ENCODE data around the gene CELF1.
"Not testable (repeated sequence)": the region's sequence is repeated elsewhere in the genome, so short reads cannot be mapped to it uniquely, and the experiment has no call there.

CELF1 gene

DNA sequence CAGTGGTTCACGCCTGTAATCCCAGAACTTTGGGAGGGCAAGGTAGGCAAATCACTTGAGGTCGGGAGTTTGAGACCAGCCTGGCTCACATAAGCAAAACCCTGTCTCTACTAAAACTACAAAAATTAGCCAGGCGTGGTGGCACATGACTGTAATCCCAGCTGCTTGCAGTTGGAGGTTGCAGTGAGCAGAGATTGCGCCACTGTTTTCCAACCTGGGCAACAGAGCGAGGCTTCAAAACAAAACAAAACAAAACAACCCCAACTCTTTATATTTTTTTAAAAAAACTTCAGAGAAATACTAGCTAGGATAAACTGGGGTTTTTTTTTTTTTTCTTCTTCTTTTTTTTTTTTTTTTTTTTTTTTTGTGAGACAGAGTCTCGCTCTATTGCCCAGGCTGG, 72.2 kb downstream of the CELF1 start:
- no peak for FAIRE-seq

GRCh38 chr11:47478651-47479329, 74.1 kb downstream of the CELF1 start:
- no peak for FAIRE-seq

- no peak for FAIRE-seq
Measured at GRCh38 chr11:47477753-47478152, 75.2 kb downstream of the CELF1 start.

DNA sequence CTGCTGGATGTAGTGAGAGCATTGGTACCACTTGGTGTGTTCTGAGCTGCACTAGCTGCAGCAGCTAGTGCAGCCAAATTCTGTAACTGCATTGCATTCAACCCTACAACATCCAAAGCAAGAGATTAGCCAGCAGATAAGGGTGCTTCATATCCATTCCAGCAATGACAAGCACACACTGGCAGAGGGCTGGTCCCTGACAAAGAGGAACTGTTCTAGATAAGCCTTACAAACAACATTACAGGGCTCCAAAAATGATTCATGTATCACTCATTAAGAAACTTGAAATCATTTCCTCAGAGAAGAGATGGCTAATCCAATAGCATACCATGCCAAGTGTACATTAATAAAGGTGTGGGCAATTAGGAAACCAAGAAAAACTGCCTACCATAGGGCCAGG, 75.6 kb downstream of the CELF1 start:
- no peak for FAIRE-seq

DNA sequence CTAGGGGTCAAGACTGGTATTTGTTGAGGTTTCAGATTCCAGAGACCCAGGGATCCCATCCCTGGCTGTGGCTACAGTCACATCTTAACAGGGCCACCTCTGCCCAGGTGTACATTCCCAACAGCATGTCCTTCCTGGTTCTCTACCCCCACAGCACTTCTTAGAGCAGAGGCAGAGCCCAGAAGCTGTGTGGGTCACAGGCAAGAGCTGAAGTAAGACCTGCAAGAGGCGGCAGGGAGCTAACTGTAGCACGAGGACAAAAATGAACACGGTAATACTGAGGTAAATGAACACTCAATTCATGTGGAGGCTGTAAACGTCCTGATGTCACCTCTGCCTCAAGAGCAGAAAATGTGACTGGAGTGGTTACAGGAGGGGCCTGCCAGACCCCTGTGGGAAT, 82.3 kb downstream of the CELF1 start:
- FAIRE-seq, result no peak

DNA sequence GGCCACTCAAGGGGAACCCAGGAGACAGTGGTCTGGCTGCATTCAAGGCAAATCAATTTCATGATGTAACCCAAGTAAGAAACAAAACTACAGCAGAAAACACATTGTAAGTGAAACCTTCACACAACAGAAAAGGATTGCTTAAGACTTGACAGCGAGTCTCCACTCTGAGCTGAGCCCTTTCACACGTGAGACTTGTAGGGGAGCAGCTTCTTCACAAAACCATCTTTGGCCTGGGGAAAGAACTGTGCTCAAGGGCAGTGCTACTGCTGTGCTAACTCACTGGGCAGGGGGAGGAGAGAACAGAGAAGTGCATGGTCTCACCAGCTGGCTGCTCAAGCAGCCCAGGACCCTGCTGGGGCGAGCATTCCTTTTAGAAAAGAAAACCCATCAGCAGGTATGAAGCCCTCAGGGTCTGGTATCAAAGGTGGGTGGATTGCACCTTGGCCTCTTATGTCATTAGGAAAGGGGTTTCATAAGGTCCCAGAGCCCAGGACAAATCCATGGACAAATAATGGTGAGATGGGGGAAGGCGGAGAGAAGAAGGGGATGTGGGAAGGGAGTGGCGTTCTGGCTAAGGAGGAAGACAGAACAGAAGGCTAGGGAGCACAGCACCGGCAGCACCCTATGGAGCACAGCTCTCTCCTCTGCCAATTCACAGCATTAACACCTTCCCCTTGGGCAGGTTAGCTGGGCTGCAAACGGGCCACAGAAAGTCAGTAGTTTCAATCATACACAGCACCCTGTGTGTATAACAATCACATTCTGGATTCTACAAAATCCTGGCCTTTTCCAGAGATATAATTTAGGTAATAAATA, 83.4 kb downstream of the CELF1 start:
- no peak for FAIRE-seq

DNA sequence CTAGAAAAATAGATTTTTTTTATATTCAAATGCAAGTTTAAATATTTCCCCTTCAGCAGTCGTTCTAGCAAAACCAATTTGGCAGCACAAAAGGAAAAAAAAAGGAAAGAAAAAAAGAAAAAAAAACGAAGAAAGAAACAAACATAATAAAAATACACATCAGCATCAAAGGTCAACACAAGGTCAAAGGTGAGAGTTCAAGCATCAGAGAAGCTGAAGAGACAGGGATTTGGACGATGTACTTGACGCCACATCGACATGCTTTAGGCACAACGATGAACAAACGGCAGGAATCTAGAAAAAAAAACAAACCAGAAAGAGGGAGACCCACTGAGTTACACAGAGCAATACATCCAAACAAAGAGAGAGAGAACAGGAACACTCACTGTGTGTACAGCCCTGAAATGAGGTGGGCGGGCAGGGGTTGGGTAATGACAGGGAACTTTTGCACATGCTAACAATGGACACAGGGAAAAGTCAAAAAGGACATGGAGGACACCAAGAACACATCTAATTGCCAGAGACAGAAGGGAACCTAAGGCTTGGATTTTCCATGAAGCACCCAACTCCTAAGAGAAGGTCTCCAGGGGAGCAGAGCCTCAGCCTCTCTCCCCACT, 84.2 kb downstream of the CELF1 start:
- FAIRE-seq, result no peak

DNA sequence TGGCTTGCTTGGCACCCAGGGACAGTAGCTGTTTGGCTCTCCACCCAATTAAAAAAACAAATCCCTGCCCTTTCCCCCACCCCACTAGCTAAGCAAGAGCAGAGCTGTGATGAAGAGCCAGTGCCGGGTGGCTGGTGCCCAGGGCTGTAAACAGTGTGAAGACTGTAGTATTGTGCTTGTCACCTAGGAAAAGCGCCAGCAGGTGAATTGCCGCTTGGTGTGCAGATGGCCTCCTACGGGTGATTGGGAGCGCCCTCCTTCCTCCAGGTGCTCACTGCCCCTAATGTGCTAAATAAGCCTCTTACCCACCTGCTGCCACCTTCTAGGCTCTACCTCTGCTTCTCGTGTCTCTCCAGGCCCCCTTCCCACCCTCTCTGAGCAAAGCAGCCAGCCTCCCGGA, 85.6 kb downstream of the CELF1 start:
- no peak for FAIRE-seq

DNA sequence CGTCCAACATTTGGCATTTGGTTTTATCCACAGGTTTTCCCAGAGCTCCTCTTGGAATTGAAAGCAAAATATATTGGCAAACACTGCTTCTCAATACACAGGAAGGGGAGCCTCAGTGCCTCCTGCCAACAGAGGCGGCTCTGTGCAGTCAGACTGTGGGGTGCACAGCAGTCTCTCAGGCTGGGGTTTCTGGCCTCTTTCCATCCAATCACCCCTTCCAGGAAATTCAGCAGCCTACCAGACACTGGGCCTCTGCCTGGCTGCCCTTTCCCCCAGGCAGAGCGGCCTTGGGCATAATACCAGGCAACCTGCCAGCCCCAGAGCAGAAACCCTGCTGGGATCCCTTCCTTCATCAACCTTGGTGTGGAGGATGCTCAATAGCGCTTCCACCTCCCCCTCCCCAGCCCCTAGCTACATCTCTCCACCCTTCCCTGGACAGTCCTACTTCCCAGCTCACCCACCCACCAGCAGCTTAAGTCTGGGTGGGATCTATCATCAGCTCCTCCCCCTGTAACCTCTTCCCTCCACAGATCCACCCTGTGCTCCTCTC, 86.2 kb downstream of the CELF1 start:
- FAIRE-seq, result no peak

DNA sequence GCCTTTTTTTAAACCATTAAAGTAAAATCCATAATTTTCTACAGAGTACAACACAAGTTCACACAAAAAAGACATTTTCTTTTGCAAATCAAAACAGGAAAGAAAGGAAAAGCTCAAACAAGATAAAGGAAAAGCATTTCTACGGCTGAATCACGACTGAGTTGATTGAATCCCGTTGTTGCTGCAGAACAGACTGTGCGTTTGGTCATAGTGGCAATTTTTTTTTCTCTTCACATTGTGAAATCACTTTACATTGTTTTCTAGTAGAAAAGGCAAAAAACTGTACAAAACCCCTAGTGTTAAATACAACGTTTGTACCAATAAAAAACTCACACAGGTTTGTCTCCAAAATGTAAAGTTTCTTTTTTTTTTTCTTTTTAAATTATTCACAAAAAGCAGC, 86.7 kb downstream of the CELF1 start:
- no peak for FAIRE-seq

GRCh38 chr11:47464483-47464882, 88.4 kb downstream of the CELF1 start:
- no peak for FAIRE-seq

GRCh38 chr11:47461876-47462275, 91.1 kb downstream of the CELF1 start:
- no peak for FAIRE-seq

GRCh38 chr11:47460571-47461235, 92.2 kb downstream of the CELF1 start:
- FAIRE-seq, result no peak

- not testable (repeated sequence) for FAIRE-seq
Measured at GRCh38 chr11:47454258-47454671, 98.7 kb downstream of the CELF1 start.

GRCh38 chr11:47453365-47453764, 99.6 kb downstream of the CELF1 start:
- FAIRE-seq, result no peak

DNA sequence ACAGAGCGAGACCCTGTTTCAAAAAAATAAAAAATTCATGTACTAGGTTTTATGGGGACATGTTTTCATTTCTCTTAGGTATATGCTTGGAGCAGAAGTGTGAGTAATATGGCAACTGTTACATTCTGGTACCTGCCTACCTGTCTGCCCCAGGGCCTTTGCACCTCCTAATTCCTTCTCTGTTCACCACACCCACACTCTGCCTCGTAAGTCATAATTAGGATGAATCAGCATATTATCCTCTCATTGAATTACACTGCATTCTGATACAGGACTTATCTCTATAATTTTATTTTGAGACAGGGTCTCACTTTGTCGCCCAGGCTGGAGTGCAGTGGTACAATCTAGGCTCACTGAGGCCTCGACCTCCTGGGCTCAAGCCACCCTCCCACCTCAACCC, 100.9 kb downstream of the CELF1 start:
- no peak for FAIRE-seq

- FAIRE-seq, result no peak
Measured at GRCh38 chr11:47451436-47451835, 101.5 kb downstream of the CELF1 start.

GRCh38 chr11:47449541-47449940, 103.4 kb downstream of the CELF1 start:
- no peak for FAIRE-seq

GRCh38 chr11:47448566-47449427, 104.1 kb downstream of the CELF1 start, which contains the start of gene RAPSN:
TSS of gene RAPSN (minus strand) at chr11:47449136. CDS start at chr11:47448964, 172 bp downstream.
- no peak for FAIRE-seq

DNA sequence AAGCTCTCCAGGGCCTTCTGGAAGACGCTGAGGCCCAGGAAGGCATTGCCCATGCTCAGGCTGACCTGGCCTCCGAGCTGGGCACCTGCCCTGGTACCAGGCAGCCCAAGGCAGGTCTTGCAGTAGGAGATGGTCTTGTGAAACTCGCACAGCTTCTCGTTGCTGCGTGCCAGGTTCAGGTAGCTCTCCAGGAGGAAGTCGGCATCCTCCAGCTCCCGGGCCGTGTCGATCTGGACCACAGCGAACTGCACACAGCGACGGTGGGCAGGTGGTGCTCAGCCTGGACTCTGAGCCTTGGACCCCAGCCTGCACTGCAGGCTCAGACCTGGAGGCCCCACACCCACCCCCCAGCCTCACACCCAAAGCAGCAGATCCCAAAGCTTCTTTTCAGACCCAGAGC, 105.0 kb downstream of the CELF1 start:
- no peak for FAIRE-seq

GRCh38 chr11:47446833-47447232, 106.1 kb downstream of the CELF1 start:
- no peak for FAIRE-seq

DNA sequence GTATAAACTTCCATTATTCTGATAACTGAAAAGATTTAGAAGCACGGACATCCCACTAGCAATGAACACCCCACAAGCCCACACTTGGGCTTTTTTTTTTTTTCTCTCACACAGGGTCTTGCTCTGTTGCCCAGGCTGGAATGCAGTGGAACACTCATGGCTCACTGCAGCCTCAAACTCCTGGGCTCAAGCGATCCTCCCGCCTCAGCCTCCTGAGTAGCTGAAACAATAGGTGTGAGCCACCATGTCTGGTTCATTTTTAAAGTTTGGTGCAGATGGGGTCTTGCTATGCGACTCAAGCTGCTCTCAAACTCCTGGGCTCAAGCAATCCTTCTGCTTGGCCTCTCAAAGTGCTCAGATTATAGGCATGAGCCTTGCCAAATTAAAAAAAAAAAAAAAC, 107.1 kb downstream of the CELF1 start:
- no peak for FAIRE-seq
